ENCODE measurements around the gene CAT.

DNA sequence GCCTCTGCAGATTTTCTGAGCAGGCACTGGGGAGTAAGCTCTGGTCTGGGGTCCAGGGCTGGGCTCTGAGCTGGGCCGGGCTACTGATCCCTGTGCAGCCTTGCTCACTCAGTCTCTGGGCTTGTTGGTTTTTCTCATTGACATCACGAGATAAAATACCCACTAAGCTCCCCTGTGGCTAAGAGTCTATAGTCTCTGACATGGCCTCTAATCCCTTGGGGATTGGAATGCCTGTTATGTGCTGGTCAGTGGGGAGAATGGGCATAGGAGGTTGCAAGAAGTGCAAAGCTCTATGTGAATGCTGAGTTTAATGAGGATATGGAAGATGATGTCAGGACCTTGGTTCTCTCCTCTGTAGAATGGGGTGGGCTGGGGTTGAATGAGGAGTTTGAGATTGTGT is 51.6 kb downstream of the CAT start:
- TF ChIP-seq, protein P1, sequence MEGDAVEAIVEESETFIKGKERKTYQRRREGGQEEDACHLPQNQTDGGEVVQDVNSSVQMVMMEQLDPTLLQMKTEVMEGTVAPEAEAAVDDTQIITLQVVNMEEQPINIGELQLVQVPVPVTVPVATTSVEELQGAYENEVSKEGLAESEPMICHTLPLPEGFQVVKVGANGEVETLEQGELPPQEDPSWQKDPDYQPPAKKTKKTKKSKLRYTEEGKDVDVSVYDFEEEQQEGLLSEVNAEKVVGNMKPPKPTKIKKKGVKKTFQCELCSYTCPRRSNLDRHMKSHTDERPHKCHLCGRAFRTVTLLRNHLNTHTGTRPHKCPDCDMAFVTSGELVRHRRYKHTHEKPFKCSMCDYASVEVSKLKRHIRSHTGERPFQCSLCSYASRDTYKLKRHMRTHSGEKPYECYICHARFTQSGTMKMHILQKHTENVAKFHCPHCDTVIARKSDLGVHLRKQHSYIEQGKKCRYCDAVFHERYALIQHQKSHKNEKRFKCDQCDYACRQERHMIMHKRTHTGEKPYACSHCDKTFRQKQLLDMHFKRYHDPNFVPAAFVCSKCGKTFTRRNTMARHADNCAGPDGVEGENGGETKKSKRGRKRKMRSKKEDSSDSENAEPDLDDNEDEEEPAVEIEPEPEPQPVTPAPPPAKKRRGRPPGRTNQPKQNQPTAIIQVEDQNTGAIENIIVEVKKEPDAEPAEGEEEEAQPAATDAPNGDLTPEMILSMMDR (IDR thresholded peaks at IDR 0.05) = no peak
- no peak for TF ChIP-seq ZFX (IDR thresholded peaks at IDR 0.05; ENCODE audit: borderline replicate concordance)

All from 22Rv1 (cell line).